Stimulated activated naive CD4-positive, alpha-beta T cell treated with Interleukin-2 at 50 U/mL for 16 hours (primary cell): Measurements from ENCODE around the gene LYPD1.

Experiments
- DNase-seq: peaks from one replicate; lab custom pipeline; 2025; lab: John Stamatoyannopoulos, UW

Gene LYPD1

DNA sequence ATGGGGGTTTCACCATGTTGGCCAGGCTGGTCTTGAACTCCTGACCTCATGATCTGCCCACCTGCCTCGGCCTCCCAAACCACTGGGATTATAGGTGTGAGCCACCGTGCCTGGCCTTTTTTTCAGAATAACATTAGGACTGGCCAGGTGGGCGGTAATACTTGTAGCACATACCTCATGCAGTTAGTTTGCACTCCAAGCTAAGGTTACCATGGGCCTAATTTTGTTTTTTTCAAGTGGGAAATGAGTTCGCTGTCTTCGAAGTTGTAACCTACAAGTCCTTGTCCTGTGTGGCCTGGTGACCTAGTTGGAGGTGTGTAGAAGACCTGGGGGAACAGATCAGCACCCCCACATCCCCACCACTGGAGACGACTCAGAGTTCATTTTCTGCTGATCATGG, 74.8 kb downstream of the LYPD1 start:
- DNase-seq = no peak
